Mesodermal cell (in vitro differentiated cells): ENCODE results near the gene STK38L.

Experiments
- H3K27ac ChIP-seq: 2 replicates; pipeline ENCODE4 v1.7.0; 2013; ENCODE audit warnings: mild to moderate bottlenecking, low read depth, low read length, moderate library complexity; ENCODE audit not compliant: severe bottlenecking
- H3K36me3 ChIP-seq: 2 replicates; pipeline ENCODE4 v1.7.1; 2013; ENCODE audit warnings: mild to moderate bottlenecking, low read length, moderate library complexity; ENCODE audit not compliant: control insufficient read depth, insufficient read depth
- H3K4me1 ChIP-seq: one replicate; pipeline ENCODE4 v1.7.1; 2013; ENCODE audit warnings: mild to moderate bottlenecking, low read length; ENCODE audit not compliant: insufficient read depth, control insufficient read depth, poor library complexity, severe bottlenecking
- H3K4me3 ChIP-seq: 2 replicates; pipeline ENCODE4 v1.7.0; 2013; ENCODE audit warnings: low read length, control low read depth, mild to moderate bottlenecking; ENCODE audit not compliant: insufficient read depth, poor library complexity, severe bottlenecking; ENCODE audit errors: extremely low read depth
- H3K9me3 ChIP-seq: 2 replicates; pipeline ENCODE4 v1.7.1; 2013; ENCODE audit warnings: mild to moderate bottlenecking, low read length, moderate library complexity; ENCODE audit not compliant: control insufficient read depth
- WGBS, 2 experiments: methylation state at CpG; one replicate each; pipeline ENCODE4 v1.1.5; 2013; ENCODE audit warnings: missing lambda C conversion rate in 2 of 2; ENCODE audit not compliant: insufficient coverage in 2 of 2; 5-methylcytosine and 5-hydroxymethylcytosine counted together

STK38L gene

DNA sequence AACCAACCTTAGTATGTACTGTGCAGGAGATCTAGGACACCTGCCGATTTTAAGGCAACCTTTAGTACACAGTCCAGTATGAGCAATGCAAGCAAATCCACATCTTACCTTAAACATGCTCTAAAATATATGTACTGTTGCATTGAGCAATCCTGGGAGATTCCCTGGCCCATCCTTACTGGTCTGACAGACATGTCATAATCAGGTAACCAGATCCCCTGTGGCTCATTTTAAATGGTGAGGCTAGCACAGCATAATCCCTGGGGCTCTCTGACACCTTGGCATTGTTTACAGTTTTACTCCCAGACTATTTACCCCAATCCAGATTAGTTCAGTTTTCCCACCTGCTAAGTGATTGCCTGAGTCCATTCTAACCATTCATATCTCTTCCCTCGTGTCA is 103.7 kb downstream of the STK38L start:
- no peaks in the 10 kb centered on the region for H3K9me3 ChIP-seq
- H3K36me3 ChIP-seq: no peaks in the 10 kb centered on the region
- WGBS, 2 experiments: no CpG with 5 or more reads among the region's 2 CpGs
- no peak overlapping the region for H3K4me3 ChIP-seq
- no peak overlapping the region for H3K27ac ChIP-seq
- peaks cover 5% of the 10 kb centered on the region for H3K4me1 ChIP-seq

DNA sequence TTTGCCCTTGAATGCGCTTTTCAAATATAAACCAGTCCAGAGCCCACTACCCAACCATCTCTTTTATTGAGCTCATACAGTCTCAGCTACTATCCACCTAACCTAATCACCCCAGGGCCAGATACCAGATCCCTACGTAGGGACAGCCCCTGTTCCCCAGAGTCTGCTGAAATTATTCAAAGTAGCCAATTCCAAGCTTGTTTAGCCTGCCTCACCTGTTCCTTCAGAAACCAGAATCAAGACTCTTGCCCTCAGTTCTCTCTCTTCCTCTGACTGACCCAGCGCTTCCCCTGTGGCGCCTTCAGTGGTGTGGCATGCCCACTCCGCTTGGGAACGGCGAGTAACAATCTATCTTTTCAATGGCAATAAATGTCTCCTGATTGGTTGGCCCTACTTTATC is 107.4 kb downstream of the STK38L start:
- 90 to 96% methylated on average over 2 to 5 of the region's 7 CpGs for WGBS, 2 experiments
- no peaks in the 10 kb centered on the region for H3K36me3 ChIP-seq
- no peak overlapping the region for H3K27ac ChIP-seq
- H3K9me3 ChIP-seq: no peaks in the 10 kb centered on the region
- no peaks in the 10 kb centered on the region for H3K4me1 ChIP-seq
- H3K4me3 ChIP-seq: no peak overlapping the region

DNA sequence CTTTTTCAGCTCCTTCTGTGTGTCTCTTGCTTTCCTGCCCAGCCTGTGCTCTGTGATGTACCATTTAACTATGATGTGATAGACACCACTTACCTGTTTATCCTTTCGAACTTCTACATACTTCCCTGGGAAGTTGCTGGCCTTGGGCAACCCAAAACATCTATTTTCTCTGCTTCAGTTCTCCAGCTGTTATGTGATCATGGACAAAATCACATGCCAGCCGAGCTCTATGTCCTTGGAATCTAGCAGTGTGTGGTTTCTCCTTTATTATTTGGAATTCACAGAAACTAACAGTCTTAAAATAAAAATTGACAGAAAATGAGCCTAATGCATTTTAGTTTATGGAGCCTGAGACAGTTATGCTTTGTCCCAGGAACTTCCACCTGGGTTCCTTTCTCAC is 111.4 kb downstream of the STK38L start:
- Histone ChIP-seq H3K9me3 (no peaks in the 10 kb centered on the region), H3K36me3 (no peaks in the 10 kb centered on the region), H3K4me3 (no peak overlapping the region), H3K27ac (no peak overlapping the region), H3K4me1 (no peaks in the 10 kb centered on the region)
- WGBS, 2 experiments: 100% methylated on average over 1 of the region's 2 CpGs; no CpG with 5 or more reads in 1 of the 2 experiments

DNA sequence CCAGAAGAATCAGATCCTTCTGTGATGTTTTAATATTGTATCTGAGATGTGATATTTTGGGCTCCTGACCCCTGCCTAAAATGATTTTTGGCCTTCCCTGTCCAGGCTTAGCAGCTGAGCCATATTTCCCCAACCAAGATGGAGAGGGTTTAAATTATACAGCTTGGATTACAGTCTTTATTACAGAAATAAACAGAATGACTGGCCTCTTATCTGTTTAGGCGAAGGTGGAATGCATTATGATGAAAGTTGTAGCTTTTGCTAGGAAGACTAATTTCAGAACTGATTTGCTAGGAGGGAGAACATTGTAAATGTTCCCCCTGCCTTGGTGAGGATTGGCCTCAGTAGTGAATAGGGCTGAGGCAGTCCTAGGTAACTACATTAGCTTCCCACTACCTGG is 111.9 kb downstream of the STK38L start:
- no peak overlapping the region for H3K4me3 ChIP-seq
- no peak overlapping the region for H3K27ac ChIP-seq
- no peaks in the 10 kb centered on the region for H3K36me3 ChIP-seq
- WGBS, 2 experiments: 100% methylated on average over 1 of the region's 1 CpG; no CpG with 5 or more reads in 1 of the 2 experiments
- H3K9me3 ChIP-seq: no peaks in the 10 kb centered on the region
- H3K4me1 ChIP-seq: no peaks in the 10 kb centered on the region

DNA sequence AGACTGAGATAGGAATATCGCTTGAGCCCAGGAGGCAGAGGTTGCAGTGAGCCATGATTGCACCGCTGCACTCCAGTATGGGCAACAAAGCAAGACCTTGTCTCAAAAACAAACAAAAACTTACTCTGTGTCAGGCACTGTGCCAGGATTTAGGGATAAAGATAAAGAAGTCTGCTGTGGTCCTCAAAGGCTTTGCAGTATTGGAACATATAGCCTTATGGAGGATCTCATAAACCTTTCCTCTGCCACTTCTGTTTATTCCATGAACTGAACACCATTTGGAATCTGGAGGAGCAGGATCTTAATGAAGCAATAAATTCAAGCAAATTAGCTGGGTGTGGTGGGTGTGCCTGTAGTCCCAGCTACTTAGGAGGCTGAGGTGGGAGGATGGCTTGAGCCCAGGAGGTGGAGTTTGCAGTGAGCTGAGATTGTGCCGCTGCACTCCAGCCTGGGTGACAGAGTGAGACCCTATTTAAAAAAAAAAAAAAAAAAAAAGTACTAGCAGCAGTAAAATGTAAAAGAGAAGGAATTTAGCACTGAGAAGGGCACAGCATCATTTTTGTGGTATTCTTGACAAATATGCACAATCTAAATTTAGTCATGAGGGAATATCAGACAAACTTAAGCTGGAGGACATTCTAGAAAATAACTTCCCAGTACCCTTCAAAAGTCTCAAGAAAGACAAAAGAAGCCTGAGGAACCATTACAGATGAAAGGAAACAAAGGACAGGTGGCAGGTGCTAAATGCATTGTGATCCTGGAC is 115.7 kb downstream of the STK38L start:
- Histone ChIP-seq H3K9me3 (no peaks in the 10 kb centered on the region), H3K4me3 (no peak overlapping the region)
- 80% methylated on average over 1 of the region's 3 CpGs; no CpG with 5 or more reads in 1 of the 2 experiments for WGBS, 2 experiments

DNA sequence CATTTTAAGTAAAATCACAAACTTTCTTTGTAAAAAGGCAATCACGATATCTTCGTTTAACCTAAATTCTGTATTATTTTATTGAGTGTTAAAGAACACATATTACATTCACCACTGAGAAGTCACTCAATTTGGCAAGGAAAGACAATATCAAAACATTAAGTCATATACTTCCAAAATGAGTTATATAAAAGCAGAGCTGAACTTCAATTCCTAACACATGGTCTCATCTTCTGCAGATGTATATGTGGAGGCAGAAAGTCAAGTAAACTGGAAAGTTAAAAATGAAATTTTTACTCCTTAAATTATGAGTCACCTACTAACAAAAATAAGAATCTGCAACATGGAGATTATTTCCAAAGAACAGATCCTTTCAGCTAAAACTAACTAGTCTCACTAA is 117.3 kb downstream of the STK38L start:
- no peaks in the 10 kb centered on the region for H3K36me3 ChIP-seq
- H3K9me3 ChIP-seq: no peaks in the 10 kb centered on the region
- no CpG with 5 or more reads among the region's 2 CpGs for WGBS, 2 experiments
- H3K4me1 ChIP-seq: no peaks in the 10 kb centered on the region
- H3K27ac ChIP-seq: no peak overlapping the region
- no peak overlapping the region for H3K4me3 ChIP-seq

More for the DNA sequence above, 115.7 kb downstream of the STK38L start:
- Histone ChIP-seq H3K4me1 (no peaks in the 10 kb centered on the region), H3K27ac (no peak overlapping the region), H3K36me3 (no peaks in the 10 kb centered on the region)

DNA sequence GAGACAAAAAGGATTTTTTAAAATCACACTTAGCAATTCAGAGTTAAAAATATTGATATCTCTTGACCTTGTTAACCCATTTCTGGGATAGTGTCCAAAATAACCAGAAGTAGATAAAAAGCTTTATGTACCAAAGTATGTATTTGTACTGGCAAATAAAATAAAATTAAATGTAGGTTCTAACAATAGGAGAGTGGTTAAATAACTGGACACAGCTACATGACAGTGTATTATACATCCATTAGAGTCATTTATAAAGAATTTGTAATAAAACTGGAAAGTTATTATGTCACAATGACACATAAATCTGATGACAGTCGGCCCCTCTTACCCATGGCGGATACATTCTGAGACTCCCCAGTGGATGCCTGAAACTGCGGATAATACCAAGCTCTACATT is 122.5 kb downstream of the STK38L start:
- Histone ChIP-seq H3K27ac (no peak overlapping the region), H3K36me3 (no peaks in the 10 kb centered on the region), H3K4me3 (no peak overlapping the region), H3K4me1 (no peaks in the 10 kb centered on the region), H3K9me3 (no peaks in the 10 kb centered on the region)
- no CpG with 5 or more reads among the region's 3 CpGs for WGBS, 2 experiments

DNA sequence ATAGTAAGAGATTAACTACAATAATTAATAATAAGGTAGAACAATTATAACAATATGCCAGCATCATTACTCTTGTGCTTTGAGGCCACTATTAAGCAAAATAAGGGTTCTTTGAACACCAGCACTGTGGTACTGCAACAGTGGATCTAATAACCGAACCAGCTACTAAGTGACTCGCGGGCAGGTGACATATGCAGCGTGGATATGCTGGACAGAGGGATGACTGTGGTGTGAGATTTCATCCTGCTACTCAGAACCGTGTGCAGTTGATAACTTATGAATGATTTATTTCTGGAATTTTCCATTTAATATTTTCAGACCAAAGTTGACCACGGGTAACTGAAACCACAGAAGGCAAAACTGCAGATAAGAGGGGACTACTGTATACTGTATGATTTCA is 123.0 kb downstream of the STK38L start:
- no peaks in the 10 kb centered on the region for H3K4me1 ChIP-seq
- WGBS, 2 experiments: 87 to 100% methylated on average over 4 of the region's 6 CpGs
- H3K27ac ChIP-seq: no peak overlapping the region
- no peak overlapping the region for H3K4me3 ChIP-seq
- H3K9me3 ChIP-seq: no peaks in the 10 kb centered on the region
- no peaks in the 10 kb centered on the region for H3K36me3 ChIP-seq
